Measurements from ENCODE around the gene MRGPRE.

MRGPRE gene

GRCh38 chr11:3213659-3214419, 18.4 kb downstream of the MRGPRE start:
- Histone ChIP-seq H3K27ac (ENCODE audit: insufficient read depth, low read depth, low read length, poor library complexity, severe bottlenecking) (no peak overlapping the region), H3K4me1 (ENCODE audit: control insufficient read depth, insufficient read depth, low read length) (no peaks in the 10 kb centered on the region), H3K36me3 (ENCODE audit: control insufficient read depth, insufficient read depth, low read length) (no peaks in the 10 kb centered on the region), H3K4me3 (ENCODE audit: insufficient read depth, low read depth, low read length) (no peak overlapping the region), H3K27me3 (ENCODE audit: control insufficient read depth, insufficient read depth, low read length, poor library complexity, severe bottlenecking) (no peaks in the 10 kb centered on the region), H3K9me3 (ENCODE audit: control insufficient read depth, low read length) (no peaks in the 10 kb centered on the region)
- 75 to 76% methylated on average over 24 of the region's 24 CpGs for WGBS, 2 experiments

- H3K27me3 ChIP-seq (ENCODE audit: control insufficient read depth, insufficient read depth, low read length, poor library complexity, severe bottlenecking): peaks cover 23% of the 10 kb centered on the region
- WGBS, 2 experiments: 92 to 93% methylated on average over 6 of the region's 6 CpGs
Observed at GRCh38 chr11:3208272-3208671, 23.9 kb downstream of the MRGPRE start.

GRCh38 chr11:3207526-3208189, 24.6 kb downstream of the MRGPRE start:
- peaks cover 29% of the 10 kb centered on the region for H3K27me3 ChIP-seq (ENCODE audit: control insufficient read depth, insufficient read depth, low read length, poor library complexity, severe bottlenecking)
- no peaks in the 10 kb centered on the region for H3K36me3 ChIP-seq (ENCODE audit: control insufficient read depth, insufficient read depth, low read length)
- 85% methylated on average over 8 of the region's 8 CpGs for WGBS, 2 experiments
- no peak overlapping the region for H3K4me3 ChIP-seq (ENCODE audit: insufficient read depth, low read depth, low read length)
- H3K4me1 ChIP-seq (ENCODE audit: control insufficient read depth, insufficient read depth, low read length): peaks cover 7% of the 10 kb centered on the region
- H3K27ac ChIP-seq (ENCODE audit: insufficient read depth, low read depth, low read length, poor library complexity, severe bottlenecking): no peak overlapping the region
- H3K9me3 ChIP-seq (ENCODE audit: control insufficient read depth, low read length): no peaks in the 10 kb centered on the region

More at GRCh38 chr11:3208272-3208671, 23.9 kb downstream of the MRGPRE start:
- Histone ChIP-seq H3K4me1 (ENCODE audit: control insufficient read depth, insufficient read depth, low read length) (peaks cover 1% of the 10 kb centered on the region), H3K9me3 (ENCODE audit: control insufficient read depth, low read length) (no peaks in the 10 kb centered on the region), H3K27ac (ENCODE audit: insufficient read depth, low read depth, low read length, poor library complexity, severe bottlenecking) (no peak overlapping the region), H3K4me3 (ENCODE audit: insufficient read depth, low read depth, low read length) (no peak overlapping the region), H3K36me3 (ENCODE audit: control insufficient read depth, insufficient read depth, low read length) (no peaks in the 10 kb centered on the region)

- Histone ChIP-seq H3K4me3 (ENCODE audit: insufficient read depth, low read depth, low read length) (no peak overlapping the region), H3K36me3 (ENCODE audit: control insufficient read depth, insufficient read depth, low read length) (no peaks in the 10 kb centered on the region), H3K27me3 (ENCODE audit: control insufficient read depth, insufficient read depth, low read length, poor library complexity, severe bottlenecking) (peaks cover 36% of the 10 kb centered on the region), H3K27ac (ENCODE audit: insufficient read depth, low read depth, low read length, poor library complexity, severe bottlenecking) (no peak overlapping the region), H3K9me3 (ENCODE audit: control insufficient read depth, low read length) (no peaks in the 10 kb centered on the region), H3K4me1 (ENCODE audit: control insufficient read depth, insufficient read depth, low read length) (peaks cover 10% of the 10 kb centered on the region)
- 90 to 93% methylated on average over 1 of the region's 1 CpG for WGBS, 2 experiments
Observed at GRCh38 chr11:3206922-3207204, 25.4 kb downstream of the MRGPRE start.

- 93 to 94% methylated on average over 8 of the region's 8 CpGs for WGBS, 2 experiments
Observed at GRCh38 chr11:3206156-3206921, 25.9 kb downstream of the MRGPRE start.

GRCh38 chr11:3205261-3206155, 26.7 kb downstream of the MRGPRE start:
- Histone ChIP-seq H3K27ac (ENCODE audit: insufficient read depth, low read depth, low read length, poor library complexity, severe bottlenecking) (no peak overlapping the region), H3K36me3 (ENCODE audit: control insufficient read depth, insufficient read depth, low read length) (no peaks in the 10 kb centered on the region), H3K27me3 (ENCODE audit: control insufficient read depth, insufficient read depth, low read length, poor library complexity, severe bottlenecking) (peaks cover 42% of the 10 kb centered on the region), H3K4me3 (ENCODE audit: insufficient read depth, low read depth, low read length) (no peak overlapping the region), H3K9me3 (ENCODE audit: control insufficient read depth, low read length) (no peaks in the 10 kb centered on the region), H3K4me1 (ENCODE audit: control insufficient read depth, insufficient read depth, low read length) (peaks cover 10% of the 10 kb centered on the region)
- 67% methylated on average over 16 of the region's 16 CpGs for WGBS, 2 experiments

More at GRCh38 chr11:3206156-3206921, 25.9 kb downstream of the MRGPRE start:
- H3K4me1 ChIP-seq (ENCODE audit: control insufficient read depth, insufficient read depth, low read length): peaks cover 10% of the 10 kb centered on the region
- no peaks in the 10 kb centered on the region for H3K36me3 ChIP-seq (ENCODE audit: control insufficient read depth, insufficient read depth, low read length)
- no peak overlapping the region for H3K27ac ChIP-seq (ENCODE audit: insufficient read depth, low read depth, low read length, poor library complexity, severe bottlenecking)
- peaks cover 41% of the 10 kb centered on the region for H3K27me3 ChIP-seq (ENCODE audit: control insufficient read depth, insufficient read depth, low read length, poor library complexity, severe bottlenecking)
- H3K4me3 ChIP-seq (ENCODE audit: insufficient read depth, low read depth, low read length): no peak overlapping the region
- no peaks in the 10 kb centered on the region for H3K9me3 ChIP-seq (ENCODE audit: control insufficient read depth, low read length)

- Histone ChIP-seq H3K9me3 (ENCODE audit: control insufficient read depth, low read length) (no peaks in the 10 kb centered on the region), H3K4me1 (ENCODE audit: control insufficient read depth, insufficient read depth, low read length) (peaks cover 10% of the 10 kb centered on the region), H3K36me3 (ENCODE audit: control insufficient read depth, insufficient read depth, low read length) (no peaks in the 10 kb centered on the region), H3K27ac (ENCODE audit: insufficient read depth, low read depth, low read length, poor library complexity, severe bottlenecking) (no peak overlapping the region), H3K4me3 (ENCODE audit: insufficient read depth, low read depth, low read length) (no peak overlapping the region), H3K27me3 (ENCODE audit: control insufficient read depth, insufficient read depth, low read length, poor library complexity, severe bottlenecking) (peaks cover 42% of the 10 kb centered on the region)
- WGBS, 2 experiments: 89 to 90% methylated on average over 24 of the region's 24 CpGs
Observed at GRCh38 chr11:3204141-3205015, 27.8 kb downstream of the MRGPRE start.

- peaks cover 42% of the 10 kb centered on the region for H3K27me3 ChIP-seq (ENCODE audit: control insufficient read depth, insufficient read depth, low read length, poor library complexity, severe bottlenecking)
- no peak overlapping the region for H3K27ac ChIP-seq (ENCODE audit: insufficient read depth, low read depth, low read length, poor library complexity, severe bottlenecking)
- no peaks in the 10 kb centered on the region for H3K36me3 ChIP-seq (ENCODE audit: control insufficient read depth, insufficient read depth, low read length)
- H3K9me3 ChIP-seq (ENCODE audit: control insufficient read depth, low read length): no peaks in the 10 kb centered on the region
- peaks cover 10% of the 10 kb centered on the region for H3K4me1 ChIP-seq (ENCODE audit: control insufficient read depth, insufficient read depth, low read length)
- H3K4me3 ChIP-seq (ENCODE audit: insufficient read depth, low read depth, low read length): peak overlapping the region; percentile 41
- WGBS, 2 experiments: 4% methylated on average over 51 of the region's 51 CpGs
Observed at GRCh38 chr11:3203221-3204043, 28.8 kb downstream of the MRGPRE start.

All from ectodermal cell (in vitro differentiated cells).